Lower leg skin (tissue), 4 donors: ENCODE measurements around the gene RHOV. TPM values are rescaled to one million over a fixed set of nuclear protein-coding genes. Genes with fewer than 3 reads are reported as not detected.

ENCODE experiments used
- DNase-seq, 2 donors: peaks; one replicate each; pipeline ENCODE4 v3.0.0-alpha.2; 2019; ENCODE audit warnings: low spot score in 2 of 2
- H3K4me3 ChIP-seq: fragments of 200-600 bp; sonication (generic); 2 replicates; pipeline ENCODE4 v1.5.1; 2017; ENCODE audit warnings: mild to moderate bottlenecking, low read depth; ENCODE audit not compliant: poor library complexity, severe bottlenecking
- CTCF ChIP-seq, 3 donors: fragments of 450-650 bp; IDR thresholded peaks; one replicate each; pipeline ENCODE4 v1.5.1; 2016; ENCODE audit warnings: antibody characterized with exemption in 3 of 3, mild to moderate bottlenecking in 3 of 3, moderate library complexity in 2 of 3
- POLR2A ChIP-seq, 2 donors: fragments of 450-650 bp; IDR thresholded peaks; one replicate each; pipeline ENCODE4 v1.6.1; 2016 to 2017; ENCODE audit warnings: antibody characterized with exemption in 2 of 2, mild to moderate bottlenecking in 1 of 2, moderate library complexity in 1 of 2
- WGBS, 2 donors: methylation state at CpG; one replicate each; pipeline ENCODE4 v1.1.5; 2018; 5-methylcytosine and 5-hydroxymethylcytosine counted together
- intact Hi-C: fragments of 100-400 bp; cut with DNase I; formaldehyde crosslinking; loops from one replicate; pipeline ENCODE4 v1.15.0; 2023; ENCODE audit warnings: low total_unique reads
- total RNA-seq, 4 donors: library from RNA; depleted of rRNA; stranded (reverse); fragments of >200 nt; gene quantifications; one replicate each; pipeline ENCODE4 v1.1.0, GENCODE V29; 2016

Gene RHOV
- total RNA-seq, 4 donors from 2014 or later: 78.5 to 111 (median 95.9) TPM

- WGBS, 2 donors: 83 to 92% methylated on average over 8 of the region's 8 CpGs
- no peak for TF ChIP-seq CTCF (IDR thresholded peaks at IDR 0.05)
- TF ChIP-seq POLR2A (IDR thresholded peaks at IDR 0.05): no peak
- H3K4me3 ChIP-seq: no peak overlapping the region
- DNase-seq: no peak
- intact Hi-C loops: no loop called here
Observed at GRCh38 chr15:40850576-40851112, 23.4 kb downstream of the RHOV start.

GRCh38 chr15:40847223-40847961, 26.6 kb downstream of the RHOV start:
- intact Hi-C loops: no loop called here
- TF ChIP-seq CTCF (IDR thresholded peaks at IDR 0.05) (no peak), POLR2A (IDR thresholded peaks at IDR 0.05) (no peak)
- H3K4me3 ChIP-seq: no peak overlapping the region
- DNase-seq: peak in 1 of 2 donors; percentile 67
- WGBS, 2 donors: 41 to 61% methylated on average over 7 of the region's 7 CpGs

- no peak overlapping the region for H3K4me3 ChIP-seq
- intact Hi-C loops: no loop called here
- DNase-seq: no peak
- TF ChIP-seq CTCF (IDR thresholded peaks at IDR 0.05) (no peak), POLR2A (IDR thresholded peaks at IDR 0.05) (no peak)
Observed at GRCh38 chr15:40846841-40847222, 27.2 kb downstream of the RHOV start.

GRCh38 chr15:40845511-40846284, 28.3 kb downstream of the RHOV start:
- WGBS, 2 donors: 49 to 60% methylated on average over 8 of the region's 8 CpGs
- H3K4me3 ChIP-seq: no peak overlapping the region
- intact Hi-C loops: no loop called here
- DNase-seq: peak in 1 of 2 donors; percentile 78
- TF ChIP-seq POLR2A (IDR thresholded peaks at IDR 0.05) (no peak), CTCF (IDR thresholded peaks at IDR 0.05) (no peak)

GRCh38 chr15:40845036-40845435, 29.0 kb downstream of the RHOV start:
- peak overlapping the region; percentile 46 for H3K4me3 ChIP-seq
- intact Hi-C loops: no loop called here
- 19 to 22% methylated on average over 12 of the region's 12 CpGs for WGBS, 2 donors
- DNase-seq: no peak
- TF ChIP-seq CTCF (IDR thresholded peaks at IDR 0.05) (no peak), POLR2A (IDR thresholded peaks at IDR 0.05) (no peak)
